Nephron progenitor cell (in vitro differentiated cells): Measurements from ENCODE around the gene EMX1.

Experiments
- DNase-seq: peaks from one replicate; pipeline ENCODE4 v3.0.0; 2021
- H3K27ac Mint-ChIP-seq: 2 replicates; pipeline ENCODE4 v1.8.0; 2021; ENCODE audit warnings: mild to moderate bottlenecking, moderate library complexity, mixed read lengths
- H3K27me3 Mint-ChIP-seq: 2 replicates; pipeline ENCODE4 v1.8.0; 2021; ENCODE audit warnings: mild to moderate bottlenecking, low read depth, mixed read lengths; ENCODE audit not compliant: poor library complexity
- H3K36me3 Mint-ChIP-seq: 2 replicates; pipeline ENCODE4 v1.8.0; 2021; ENCODE audit warnings: low read depth, mixed read lengths
- H3K4me1 Mint-ChIP-seq: 2 replicates; pipeline ENCODE4 v1.8.0; 2021; ENCODE audit warnings: mixed read lengths
- H3K4me3 Mint-ChIP-seq: 2 replicates; pipeline ENCODE4 v1.8.0; 2021; ENCODE audit warnings: mild to moderate bottlenecking, moderate library complexity, mixed read lengths
- H3K9me3 Mint-ChIP-seq: 2 replicates; pipeline ENCODE4 v1.8.0; 2021; ENCODE audit warnings: mild to moderate bottlenecking, moderate library complexity, mixed read lengths
- CTCF ChIP-seq: fragments of 200-600 bp; sonication (generic); IDR thresholded peaks from 2 replicates; pipeline ENCODE4 v1.5.0; 2021; ENCODE audit warnings: antibody characterized with exemption

The EMX1 gene

GRCh38 chr2:72961853-72962468 is 44.6 kb downstream of the EMX1 start:
- peaks cover 58% of the 10 kb centered on the region for H3K4me1 Mint-ChIP-seq
- peaks cover 27% of the 10 kb centered on the region for H3K27me3 Mint-ChIP-seq
- H3K9me3 Mint-ChIP-seq = no peaks in the 10 kb centered on the region
- no peaks in the 10 kb centered on the region for H3K36me3 Mint-ChIP-seq
- no peak for TF ChIP-seq CTCF
- no peak overlapping the region for H3K4me3 Mint-ChIP-seq
- no peak overlapping the region for H3K27ac Mint-ChIP-seq
- DNase-seq = no peak

GRCh38 chr2:72962911-72963310 is 45.6 kb downstream of the EMX1 start:
- peak overlapping the region; percentile 32 for H3K27ac Mint-ChIP-seq
- TF ChIP-seq CTCF = no peak
- peaks cover 25% of the 10 kb centered on the region for H3K27me3 Mint-ChIP-seq
- H3K36me3 Mint-ChIP-seq = no peaks in the 10 kb centered on the region
- H3K4me3 Mint-ChIP-seq = no peak overlapping the region
- DNase-seq = no peak
- no peaks in the 10 kb centered on the region for H3K9me3 Mint-ChIP-seq
- H3K4me1 Mint-ChIP-seq = peaks cover 57% of the 10 kb centered on the region

GRCh38 chr2:72963423-72964145 is 46.3 kb downstream of the EMX1 start:
- no peaks in the 10 kb centered on the region for H3K9me3 Mint-ChIP-seq
- H3K27ac Mint-ChIP-seq = no peak overlapping the region

GRCh38 chr2:72964146-72964525 is 46.8 kb downstream of the EMX1 start:
- peaks cover 29% of the 10 kb centered on the region for H3K27me3 Mint-ChIP-seq
- H3K4me1 Mint-ChIP-seq = peaks cover 55% of the 10 kb centered on the region
- H3K27ac Mint-ChIP-seq = no peak overlapping the region
- H3K36me3 Mint-ChIP-seq = no peaks in the 10 kb centered on the region
- no peak overlapping the region for H3K4me3 Mint-ChIP-seq
- no peaks in the 10 kb centered on the region for H3K9me3 Mint-ChIP-seq
- DNase-seq = no peak
- TF ChIP-seq CTCF = no peak

More at GRCh38 chr2:72963423-72964145, 46.3 kb downstream of the EMX1 start:
- TF ChIP-seq CTCF = no peak
- H3K27me3 Mint-ChIP-seq = peaks cover 24% of the 10 kb centered on the region
- H3K4me3 Mint-ChIP-seq = no peak overlapping the region
- DNase-seq = no peak
- H3K4me1 Mint-ChIP-seq = peaks cover 57% of the 10 kb centered on the region
- no peaks in the 10 kb centered on the region for H3K36me3 Mint-ChIP-seq

- Mint-ChIP-seq H3K4me1 (peaks cover 46% of the 10 kb centered on the region), H3K27me3 (peaks cover 33% of the 10 kb centered on the region), H3K9me3 (no peaks in the 10 kb centered on the region), H3K36me3 (no peaks in the 10 kb centered on the region), H3K27ac (no peak overlapping the region), H3K4me3 (no peak overlapping the region)
- no peak for DNase-seq
- no peak for TF ChIP-seq CTCF
Observed at GRCh38 chr2:72965016-72965415, 47.7 kb downstream of the EMX1 start.
